ENCODE data around the gene ZNF280B. TPM values are rescaled to one million over a fixed set of nuclear protein-coding genes. Genes with fewer than 3 reads are reported as not detected.

The ZNF280B gene
- total and polyA plus RNA-seq, 9 of the 15 experiments (the other 6 are each of a cell fraction or from before 2014, with no cell fraction given), result 7.7 to 29.9 (median 20.0) TPM

DNA sequence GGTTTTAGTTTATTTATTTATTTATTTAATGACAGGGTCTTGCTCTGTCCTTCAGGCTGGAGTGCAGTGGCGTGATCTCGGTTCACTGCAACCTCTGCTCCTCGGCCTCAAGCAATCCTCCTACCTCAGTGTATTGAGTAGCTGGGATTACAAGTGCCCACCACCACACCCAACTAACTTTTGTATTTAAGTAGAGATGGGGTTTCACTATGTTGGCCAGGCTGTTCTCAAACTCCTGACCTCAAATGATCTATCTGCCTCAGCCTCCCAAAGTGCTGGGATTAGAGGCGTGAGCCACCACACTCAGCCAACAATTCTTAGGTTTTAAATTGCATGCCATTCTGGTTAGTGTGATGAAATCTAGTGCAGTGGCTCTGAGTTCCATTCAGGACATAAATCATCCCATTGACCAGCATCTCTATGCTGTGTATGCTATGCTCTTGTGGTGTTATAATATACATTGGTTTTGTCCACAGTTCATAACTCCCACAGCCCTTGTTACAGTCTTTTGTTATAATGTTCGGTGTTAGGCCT is 28.5 kb downstream of the ZNF280B start (continued):
- TF ChIP-seq HMG20A (CRISPR knock-in tag; conservative IDR thresholded peaks at IDR 0.05) (0 out of 2 replicates have a peak, but pooled peaks have one; percentile 11), DMBX1 (CRISPR knock-in tag; IDR thresholded peaks at IDR 0.05; ENCODE audit: borderline replicate concordance) (no peak), EP300 (IDR thresholded peaks at IDR 0.05; ENCODE audit: low read length) (no peak), ZNF551 (CRISPR knock-in tag; IDR thresholded peaks at IDR 0.05) (no peak), PML (IDR thresholded peaks at IDR 0.05; ENCODE audit: low read length) (0 out of 2 replicates have a peak, but pooled peaks have one; percentile 9), RAD51 (IDR thresholded peaks at IDR 0.05; ENCODE audit: borderline replicate concordance, low read depth) (no peak), GTF2A2 (tag; IDR thresholded peaks at IDR 0.05) (no peak), MXI1 (IDR thresholded peaks at IDR 0.05; ENCODE audit: low read depth, low read length) (no peak), CEBPB (tag; IDR thresholded peaks at IDR 0.05) (peak; percentile 70), TAF15 (IDR thresholded peaks at IDR 0.05; ENCODE audit: low read depth, low read length) (no peak), SIN3B (IDR thresholded peaks at IDR 0.05; ENCODE audit: low read depth) (no peak), ZNF75A (CRISPR knock-in tag; IDR thresholded peaks at IDR 0.05) (no peak), SPI1 (IDR thresholded peaks at IDR 0.05; ENCODE audit: borderline replicate concordance, low read depth, low read length) (no peak)
- TF ChIP-seq, protein P1, sequence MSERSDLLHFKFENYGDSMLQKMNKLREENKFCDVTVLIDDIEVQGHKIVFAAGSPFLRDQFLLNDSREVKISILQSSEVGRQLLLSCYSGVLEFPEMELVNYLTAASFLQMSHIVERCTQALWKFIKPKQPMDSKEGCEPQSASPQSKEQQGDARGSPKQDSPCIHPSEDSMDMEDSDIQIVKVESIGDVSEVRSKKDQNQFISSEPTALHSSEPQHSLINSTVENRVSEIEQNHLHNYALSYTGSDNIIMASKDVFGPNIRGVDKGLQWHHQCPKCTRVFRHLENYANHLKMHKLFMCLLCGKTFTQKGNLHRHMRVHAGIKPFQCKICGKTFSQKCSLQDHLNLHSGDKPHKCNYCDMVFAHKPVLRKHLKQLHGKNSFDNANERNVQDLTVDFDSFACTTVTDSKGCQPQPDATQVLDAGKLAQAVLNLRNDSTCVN (CRISPR knock-in tag; IDR thresholded peaks at IDR 0.05), result peak; percentile 79; the same call in 1 of the 2 replicates
- TF ChIP-seq, protein P2, sequence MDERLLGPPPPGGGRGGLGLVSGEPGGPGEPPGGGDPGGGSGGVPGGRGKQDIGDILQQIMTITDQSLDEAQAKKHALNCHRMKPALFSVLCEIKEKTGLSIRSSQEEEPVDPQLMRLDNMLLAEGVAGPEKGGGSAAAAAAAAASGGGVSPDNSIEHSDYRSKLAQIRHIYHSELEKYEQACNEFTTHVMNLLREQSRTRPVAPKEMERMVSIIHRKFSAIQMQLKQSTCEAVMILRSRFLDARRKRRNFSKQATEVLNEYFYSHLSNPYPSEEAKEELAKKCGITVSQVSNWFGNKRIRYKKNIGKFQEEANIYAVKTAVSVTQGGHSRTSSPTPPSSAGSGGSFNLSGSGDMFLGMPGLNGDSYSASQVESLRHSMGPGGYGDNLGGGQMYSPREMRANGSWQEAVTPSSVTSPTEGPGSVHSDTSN (CRISPR knock-in tag; IDR thresholded peaks at IDR 0.05; ENCODE audit: low read depth), result no peak
- TF ChIP-seq, protein P2 (tag; conservative IDR thresholded peaks at IDR 0.05; ENCODE audit: low read depth), result peak; percentile 82
- TF ChIP-seq, protein P3, sequence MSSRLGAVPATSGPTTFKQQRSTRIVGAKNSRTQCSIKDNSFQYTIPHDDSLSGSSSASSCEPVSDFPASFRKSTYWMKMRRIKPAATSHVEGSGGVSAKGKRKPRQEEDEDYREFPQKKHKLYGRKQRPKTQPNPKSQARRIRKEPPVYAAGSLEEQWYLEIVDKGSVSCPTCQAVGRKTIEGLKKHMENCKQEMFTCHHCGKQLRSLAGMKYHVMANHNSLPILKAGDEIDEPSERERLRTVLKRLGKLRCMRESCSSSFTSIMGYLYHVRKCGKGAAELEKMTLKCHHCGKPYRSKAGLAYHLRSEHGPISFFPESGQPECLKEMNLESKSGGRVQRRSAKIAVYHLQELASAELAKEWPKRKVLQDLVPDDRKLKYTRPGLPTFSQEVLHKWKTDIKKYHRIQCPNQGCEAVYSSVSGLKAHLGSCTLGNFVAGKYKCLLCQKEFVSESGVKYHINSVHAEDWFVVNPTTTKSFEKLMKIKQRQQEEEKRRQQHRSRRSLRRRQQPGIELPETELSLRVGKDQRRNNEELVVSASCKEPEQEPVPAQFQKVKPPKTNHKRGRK (tag; IDR thresholded peaks at IDR 0.05), result no peak
- TF ChIP-seq, protein P4, sequence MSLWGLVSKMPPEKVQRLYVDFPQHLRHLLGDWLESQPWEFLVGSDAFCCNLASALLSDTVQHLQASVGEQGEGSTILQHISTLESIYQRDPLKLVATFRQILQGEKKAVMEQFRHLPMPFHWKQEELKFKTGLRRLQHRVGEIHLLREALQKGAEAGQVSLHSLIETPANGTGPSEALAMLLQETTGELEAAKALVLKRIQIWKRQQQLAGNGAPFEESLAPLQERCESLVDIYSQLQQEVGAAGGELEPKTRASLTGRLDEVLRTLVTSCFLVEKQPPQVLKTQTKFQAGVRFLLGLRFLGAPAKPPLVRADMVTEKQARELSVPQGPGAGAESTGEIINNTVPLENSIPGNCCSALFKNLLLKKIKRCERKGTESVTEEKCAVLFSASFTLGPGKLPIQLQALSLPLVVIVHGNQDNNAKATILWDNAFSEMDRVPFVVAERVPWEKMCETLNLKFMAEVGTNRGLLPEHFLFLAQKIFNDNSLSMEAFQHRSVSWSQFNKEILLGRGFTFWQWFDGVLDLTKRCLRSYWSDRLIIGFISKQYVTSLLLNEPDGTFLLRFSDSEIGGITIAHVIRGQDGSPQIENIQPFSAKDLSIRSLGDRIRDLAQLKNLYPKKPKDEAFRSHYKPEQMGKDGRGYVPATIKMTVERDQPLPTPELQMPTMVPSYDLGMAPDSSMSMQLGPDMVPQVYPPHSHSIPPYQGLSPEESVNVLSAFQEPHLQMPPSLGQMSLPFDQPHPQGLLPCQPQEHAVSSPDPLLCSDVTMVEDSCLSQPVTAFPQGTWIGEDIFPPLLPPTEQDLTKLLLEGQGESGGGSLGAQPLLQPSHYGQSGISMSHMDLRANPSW (CRISPR knock-in tag; IDR thresholded peaks at IDR 0.05), result peak; percentile 45; the same call in 1 of the 2 replicates
- TF ChIP-seq, protein P5, sequence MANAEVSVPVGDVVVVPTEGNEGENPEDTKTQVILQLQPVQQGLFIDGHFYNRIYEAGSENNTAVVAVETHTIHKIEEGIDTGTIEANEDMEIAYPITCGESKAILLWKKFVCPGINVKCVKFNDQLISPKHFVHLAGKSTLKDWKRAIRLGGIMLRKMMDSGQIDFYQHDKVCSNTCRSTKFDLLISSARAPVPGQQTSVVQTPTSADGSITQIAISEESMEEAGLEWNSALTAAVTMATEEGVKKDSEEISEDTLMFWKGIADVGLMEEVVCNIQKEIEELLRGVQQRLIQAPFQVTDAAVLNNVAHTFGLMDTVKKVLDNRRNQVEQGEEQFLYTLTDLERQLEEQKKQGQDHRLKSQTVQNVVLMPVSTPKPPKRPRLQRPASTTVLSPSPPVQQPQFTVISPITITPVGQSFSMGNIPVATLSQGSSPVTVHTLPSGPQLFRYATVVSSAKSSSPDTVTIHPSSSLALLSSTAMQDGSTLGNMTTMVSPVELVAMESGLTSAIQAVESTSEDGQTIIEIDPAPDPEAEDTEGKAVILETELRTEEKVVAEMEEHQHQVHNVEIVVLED (CRISPR knock-in tag; IDR thresholded peaks at IDR 0.05), result peak; percentile 29; the same call in 1 of the 2 replicates

All from K562 (cell line).